Calu3 (cell line): ENCODE measurements around the gene TP63. TPM values are rescaled to one million over a fixed set of nuclear protein-coding genes. Genes with fewer than 3 reads are reported as not detected.
"Not testable (repeated sequence)": the region's sequence is repeated elsewhere in the genome, so short reads cannot be mapped to it uniquely, and the experiment has no call there.

ENCODE experiments used
- BruUV-seq: library from RNA; stranded (reverse); fragments of 400-500 nt; replicated peaks from 2 replicates; lab custom pipeline; 2021; lab: Mats Ljungman, UMichigan
- CTCF ChIA-PET: fragments of 300-600 bp; sonication (Branson Sonifier 250); formaldehyde crosslinking; loops from one replicate; lab custom pipeline; 2022; ENCODE audit warnings: antibody characterized with exemption; lab: Charles Lee
- DNase-seq: peaks from one replicate; pipeline ENCODE4 v3.0.0; 2022
- H3K27ac Mint-ChIP-seq: one replicate; pipeline ENCODE4 v1.8.0; 2022; ENCODE audit warnings: mixed read lengths; ENCODE audit not compliant: unreplicated experiment
- H3K27me3 Mint-ChIP-seq: one replicate; pipeline ENCODE4 v1.8.0; 2022; ENCODE audit warnings: mixed read lengths; ENCODE audit not compliant: unreplicated experiment
- H3K36me3 Mint-ChIP-seq: one replicate; pipeline ENCODE4 v1.8.0; 2022; ENCODE audit warnings: mild to moderate bottlenecking, moderate library complexity, mixed read lengths; ENCODE audit not compliant: insufficient read depth, unreplicated experiment
- H3K4me1 Mint-ChIP-seq: one replicate; pipeline ENCODE4 v1.8.0; 2022; ENCODE audit warnings: mild to moderate bottlenecking, low read depth, mixed read lengths; ENCODE audit not compliant: unreplicated experiment
- H3K4me3 Mint-ChIP-seq: one replicate; pipeline ENCODE4 v1.8.0; 2022; ENCODE audit warnings: mild to moderate bottlenecking, low read depth, moderate library complexity, mixed read lengths; ENCODE audit not compliant: unreplicated experiment
- H3K9me3 Mint-ChIP-seq: one replicate; pipeline ENCODE4 v1.8.0; 2022; ENCODE audit warnings: low read depth, mixed read lengths; ENCODE audit not compliant: unreplicated experiment
- intact Hi-C: fragments of 100-400 bp; cut with micrococcal nuclease; formaldehyde crosslinking; loops from one replicate; pipeline ENCODE4 v1.10.0; 2022; ENCODE audit not compliant: unreplicated experiment
- total RNA-seq: library from RNA; stranded (reverse); gene quantifications from 2 replicates; pipeline ENCODE4 v1.2.3, GENCODE V29; 2022
- TF ChIP-seq, protein P1 (sequence below): fragments of 200-600 bp; IDR thresholded peaks from one replicate; pipeline ENCODE4 v1.8.0; 2022; ENCODE audit warnings: antibody characterized with exemption; ENCODE audit not compliant: unreplicated experiment

The TP63 gene
- total RNA-seq, 1 experiment from 2014 or later, result not detected

GRCh38 chr3:189598530-189599225, 32.5 kb upstream of the TP63 start:
- no peak for DNase-seq
- H3K27ac Mint-ChIP-seq, result no peak overlapping the region
- no peaks in the 10 kb centered on the region for H3K9me3 Mint-ChIP-seq
- TF ChIP-seq, protein P1, sequence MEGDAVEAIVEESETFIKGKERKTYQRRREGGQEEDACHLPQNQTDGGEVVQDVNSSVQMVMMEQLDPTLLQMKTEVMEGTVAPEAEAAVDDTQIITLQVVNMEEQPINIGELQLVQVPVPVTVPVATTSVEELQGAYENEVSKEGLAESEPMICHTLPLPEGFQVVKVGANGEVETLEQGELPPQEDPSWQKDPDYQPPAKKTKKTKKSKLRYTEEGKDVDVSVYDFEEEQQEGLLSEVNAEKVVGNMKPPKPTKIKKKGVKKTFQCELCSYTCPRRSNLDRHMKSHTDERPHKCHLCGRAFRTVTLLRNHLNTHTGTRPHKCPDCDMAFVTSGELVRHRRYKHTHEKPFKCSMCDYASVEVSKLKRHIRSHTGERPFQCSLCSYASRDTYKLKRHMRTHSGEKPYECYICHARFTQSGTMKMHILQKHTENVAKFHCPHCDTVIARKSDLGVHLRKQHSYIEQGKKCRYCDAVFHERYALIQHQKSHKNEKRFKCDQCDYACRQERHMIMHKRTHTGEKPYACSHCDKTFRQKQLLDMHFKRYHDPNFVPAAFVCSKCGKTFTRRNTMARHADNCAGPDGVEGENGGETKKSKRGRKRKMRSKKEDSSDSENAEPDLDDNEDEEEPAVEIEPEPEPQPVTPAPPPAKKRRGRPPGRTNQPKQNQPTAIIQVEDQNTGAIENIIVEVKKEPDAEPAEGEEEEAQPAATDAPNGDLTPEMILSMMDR, result no peak
- no peaks in the 10 kb centered on the region for H3K36me3 Mint-ChIP-seq
- BruUV-seq, result no TSS peak
- no peak overlapping the region for H3K4me3 Mint-ChIP-seq
- intact Hi-C loops, result no loop called here
- no peaks in the 10 kb centered on the region for H3K27me3 Mint-ChIP-seq
- no peaks in the 10 kb centered on the region for H3K4me1 Mint-ChIP-seq
- CTCF ChIA-PET, result no interaction called here

DNA sequence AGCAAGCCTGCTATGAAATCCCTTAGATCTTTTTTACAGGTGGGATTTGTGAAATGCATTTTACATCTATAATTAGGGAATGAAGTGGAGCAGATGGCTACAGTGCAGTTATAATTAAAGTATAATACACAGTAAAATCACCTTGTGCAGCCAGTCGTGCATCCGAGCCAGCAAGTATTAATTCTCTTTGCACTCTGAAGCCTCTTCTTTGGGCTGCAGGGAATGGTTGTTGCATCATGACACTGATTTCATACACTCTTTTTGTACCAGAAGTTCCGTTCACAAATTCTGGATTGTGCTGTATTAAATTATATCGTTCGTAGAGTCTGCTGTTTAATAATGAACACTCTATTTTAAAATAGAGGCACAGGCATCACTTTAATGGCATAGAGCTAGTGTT, 28.7 kb upstream of the TP63 start:
- CTCF ChIA-PET, result no interaction called here
- no TSS peak for BruUV-seq
- TF ChIP-seq, protein P1, result no peak
- Mint-ChIP-seq H3K4me1 (no peaks in the 10 kb centered on the region), H3K9me3 (peaks cover 5% of the 10 kb centered on the region), H3K27ac (no peak overlapping the region), H3K4me3 (no peak overlapping the region), H3K36me3 (no peaks in the 10 kb centered on the region), H3K27me3 (no peaks in the 10 kb centered on the region)
- intact Hi-C loops, result no loop called here
- DNase-seq, result no peak

DNA sequence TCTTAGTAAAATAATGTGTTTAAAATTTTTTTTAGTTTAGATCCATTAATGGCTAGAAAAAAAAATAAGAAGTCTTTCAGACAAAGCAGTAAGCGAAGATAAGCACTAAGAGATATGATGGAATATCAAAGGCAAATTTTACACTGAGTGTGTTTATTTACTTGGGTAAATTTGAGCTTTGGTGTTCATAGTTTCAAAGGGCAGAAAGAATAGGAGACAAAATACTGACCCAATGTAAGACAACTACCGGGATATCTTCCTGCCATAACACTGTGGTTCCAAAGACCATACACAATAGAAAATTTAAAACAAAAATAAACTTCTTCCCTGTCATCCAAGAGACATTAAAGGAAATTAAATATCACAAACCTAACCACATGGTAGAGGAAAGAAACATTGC, 25.5 kb upstream of the TP63 start:
- Mint-ChIP-seq H3K27me3 (no peaks in the 10 kb centered on the region), H3K9me3 (peaks cover 13% of the 10 kb centered on the region), H3K27ac (no peak overlapping the region), H3K36me3 (no peaks in the 10 kb centered on the region), H3K4me1 (no peaks in the 10 kb centered on the region), H3K4me3 (no peak overlapping the region)
- CTCF ChIA-PET, result interaction anchor here (0.6 to 0.7 kb wide), 5 partner anchors 11 to 793 kb away, joined by 3 to 10 read pairs (median 4); no protein-coding TSS in a partner anchor
- TF ChIP-seq, protein P1, result no peak
- intact Hi-C loops, result no loop called here
- no TSS peak for BruUV-seq
- no peak for DNase-seq

DNA sequence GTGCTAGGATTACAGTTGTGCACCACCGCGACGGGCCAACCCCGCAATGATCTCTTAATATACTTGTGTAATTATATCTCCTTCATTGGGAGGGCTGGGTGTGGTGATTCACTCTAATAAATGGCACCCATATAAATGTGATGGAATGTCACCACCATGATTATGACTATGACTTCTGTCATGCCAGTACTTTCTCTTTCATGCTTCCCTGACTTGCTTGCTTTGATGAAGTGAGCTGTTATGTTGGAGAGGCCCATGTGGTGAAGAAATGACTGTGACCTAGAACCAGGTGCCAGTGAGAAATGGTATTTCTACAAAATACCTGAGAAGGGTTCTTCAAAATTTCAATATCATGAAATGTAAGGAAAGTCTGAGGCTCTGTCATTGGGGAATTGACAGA, 24.4 kb upstream of the TP63 start:
- Mint-ChIP-seq H3K4me1 (no peaks in the 10 kb centered on the region), H3K4me3 (no peak overlapping the region), H3K36me3 (no peaks in the 10 kb centered on the region), H3K27ac (no peak overlapping the region), H3K9me3 (peaks cover 13% of the 10 kb centered on the region), H3K27me3 (no peaks in the 10 kb centered on the region)
- CTCF ChIA-PET, result no interaction called here
- no TSS peak for BruUV-seq
- intact Hi-C loops, result no loop called here
- no peak for DNase-seq
- TF ChIP-seq, protein P1, result no peak

GRCh38 chr3:189612641-189613040, 18.5 kb upstream of the TP63 start:
- CTCF ChIA-PET, H3K4me1 Mint-ChIP-seq, H3K36me3 Mint-ChIP-seq, H3K4me3 Mint-ChIP-seq, H3K27ac Mint-ChIP-seq, H3K27me3 Mint-ChIP-seq, intact Hi-C loops, BruUV-seq, DNase-seq: not testable (repeated sequence)
- peaks cover 14% of the 10 kb centered on the region for H3K9me3 Mint-ChIP-seq
